HCT116 (cell line): ENCODE results near the gene ITGA1.
"Not testable (repeated sequence)": the region's sequence is repeated elsewhere in the genome, so short reads cannot be mapped to it uniquely, and the experiment has no call there.

ENCODE experiments used
- ELF1 ChIP-seq: IDR thresholded peaks from 2 replicates; pipeline ENCODE4 v1.6.1; 2012; ENCODE audit warnings: low read depth, borderline replicate concordance
- EZH2 ChIP-seq: fragments of 200-600 bp; sonication (generic); IDR thresholded peaks from 2 replicates; pipeline ENCODE4 v1.6.1; 2017; ENCODE audit warnings: antibody characterized with exemption, mixed run types
- EZH2phosphoT487 ChIP-seq: fragments of 200-600 bp; IDR thresholded peaks from 2 replicates; pipeline ENCODE4 v1.6.1; 2018; ENCODE audit warnings: antibody characterized with exemption, borderline replicate concordance
- JUND ChIP-seq: IDR thresholded peaks from 2 replicates; pipeline ENCODE4 v1.6.1; 2012
- POLR2A ChIP-seq: IDR thresholded peaks from 2 replicates; pipeline ENCODE4 v1.7.0; 2011; ENCODE audit warnings: borderline replicate concordance; ENCODE audit not compliant: insufficient read depth, insufficient read length; ENCODE audit errors: extremely low read depth
- YY1 ChIP-seq: IDR thresholded peaks from 2 replicates; pipeline ENCODE4 v1.6.1; 2011; ENCODE audit warnings: low read length, low read depth, moderate library complexity, mild to moderate bottlenecking; ENCODE audit not compliant: insufficient replicate concordance; ENCODE audit errors: extremely low read depth
- ZFX ChIP-seq: fragments of 450-650 bp; IDR thresholded peaks from 2 replicates; pipeline ENCODE4 v1.6.1; 2017
- ZNF274 ChIP-seq: fragments of 200-500 bp; sonication (Bioruptor generic); IDR thresholded peaks from 2 replicates; pipeline ENCODE4 v1.6.1; 2014; ENCODE audit warnings: mild to moderate bottlenecking, low read depth, low read length, inconsistent platforms
- TF ChIP-seq, protein P1 (sequence below), 3 experiments: fragments of 200-600 bp in 1 of 3; sonication (generic) in 1 of 3; IDR thresholded peaks in 2 of 3; conservative IDR thresholded peaks in 1 of 3; 2 replicates each; pipeline ENCODE4 v1.5.1; 2012 to 2017; ENCODE audit warnings: low read depth in 2 of 3, low read length in 2 of 3, antibody characterized with exemption in 1 of 3, borderline replicate concordance in 1 of 3, control low read depth in 1 of 3, mild to moderate bottlenecking in 1 of 3, mixed read lengths in 1 of 3, mixed run types in 1 of 3, moderate library complexity in 1 of 3; ENCODE audit not compliant: insufficient read depth in 1 of 3
- TF ChIP-seq, protein P2 (sequence below): IDR thresholded peaks from 2 replicates; pipeline ENCODE4 v1.6.1; 2011; ENCODE audit warnings: mild to moderate bottlenecking, low read length, moderate library complexity; ENCODE audit not compliant: insufficient replicate concordance; ENCODE audit errors: extremely low read depth
- TF ChIP-seq, protein P3 (sequence below): IDR thresholded peaks from 2 replicates; pipeline ENCODE4 v1.6.1; 2012; ENCODE audit warnings: low read depth

- TF ChIP-seq POLR2A, JUND, ZNF274, YY1, ELF1, EZH2, ZFX, EZH2phosphoT487: not testable (repeated sequence)
- TF ChIP-seq, protein P1, sequence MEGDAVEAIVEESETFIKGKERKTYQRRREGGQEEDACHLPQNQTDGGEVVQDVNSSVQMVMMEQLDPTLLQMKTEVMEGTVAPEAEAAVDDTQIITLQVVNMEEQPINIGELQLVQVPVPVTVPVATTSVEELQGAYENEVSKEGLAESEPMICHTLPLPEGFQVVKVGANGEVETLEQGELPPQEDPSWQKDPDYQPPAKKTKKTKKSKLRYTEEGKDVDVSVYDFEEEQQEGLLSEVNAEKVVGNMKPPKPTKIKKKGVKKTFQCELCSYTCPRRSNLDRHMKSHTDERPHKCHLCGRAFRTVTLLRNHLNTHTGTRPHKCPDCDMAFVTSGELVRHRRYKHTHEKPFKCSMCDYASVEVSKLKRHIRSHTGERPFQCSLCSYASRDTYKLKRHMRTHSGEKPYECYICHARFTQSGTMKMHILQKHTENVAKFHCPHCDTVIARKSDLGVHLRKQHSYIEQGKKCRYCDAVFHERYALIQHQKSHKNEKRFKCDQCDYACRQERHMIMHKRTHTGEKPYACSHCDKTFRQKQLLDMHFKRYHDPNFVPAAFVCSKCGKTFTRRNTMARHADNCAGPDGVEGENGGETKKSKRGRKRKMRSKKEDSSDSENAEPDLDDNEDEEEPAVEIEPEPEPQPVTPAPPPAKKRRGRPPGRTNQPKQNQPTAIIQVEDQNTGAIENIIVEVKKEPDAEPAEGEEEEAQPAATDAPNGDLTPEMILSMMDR (IDR thresholded peaks at IDR 0.05 in 2 of 3, conservative IDR thresholded peaks at IDR 0.05 in 1 of 3; ENCODE audit: borderline replicate concordance in 1 of 3, insufficient read depth in 1 of 3, low read depth in 2 of 3, low read length in 2 of 3): not testable (repeated sequence)
- TF ChIP-seq, protein P2, sequence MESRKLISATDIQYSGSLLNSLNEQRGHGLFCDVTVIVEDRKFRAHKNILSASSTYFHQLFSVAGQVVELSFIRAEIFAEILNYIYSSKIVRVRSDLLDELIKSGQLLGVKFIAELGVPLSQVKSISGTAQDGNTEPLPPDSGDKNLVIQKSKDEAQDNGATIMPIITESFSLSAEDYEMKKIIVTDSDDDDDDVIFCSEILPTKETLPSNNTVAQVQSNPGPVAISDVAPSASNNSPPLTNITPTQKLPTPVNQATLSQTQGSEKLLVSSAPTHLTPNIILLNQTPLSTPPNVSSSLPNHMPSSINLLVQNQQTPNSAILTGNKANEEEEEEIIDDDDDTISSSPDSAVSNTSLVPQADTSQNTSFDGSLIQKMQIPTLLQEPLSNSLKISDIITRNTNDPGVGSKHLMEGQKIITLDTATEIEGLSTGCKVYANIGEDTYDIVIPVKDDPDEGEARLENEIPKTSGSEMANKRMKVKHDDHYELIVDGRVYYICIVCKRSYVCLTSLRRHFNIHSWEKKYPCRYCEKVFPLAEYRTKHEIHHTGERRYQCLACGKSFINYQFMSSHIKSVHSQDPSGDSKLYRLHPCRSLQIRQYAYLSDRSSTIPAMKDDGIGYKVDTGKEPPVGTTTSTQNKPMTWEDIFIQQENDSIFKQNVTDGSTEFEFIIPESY: not testable (repeated sequence)
- TF ChIP-seq, protein P3, sequence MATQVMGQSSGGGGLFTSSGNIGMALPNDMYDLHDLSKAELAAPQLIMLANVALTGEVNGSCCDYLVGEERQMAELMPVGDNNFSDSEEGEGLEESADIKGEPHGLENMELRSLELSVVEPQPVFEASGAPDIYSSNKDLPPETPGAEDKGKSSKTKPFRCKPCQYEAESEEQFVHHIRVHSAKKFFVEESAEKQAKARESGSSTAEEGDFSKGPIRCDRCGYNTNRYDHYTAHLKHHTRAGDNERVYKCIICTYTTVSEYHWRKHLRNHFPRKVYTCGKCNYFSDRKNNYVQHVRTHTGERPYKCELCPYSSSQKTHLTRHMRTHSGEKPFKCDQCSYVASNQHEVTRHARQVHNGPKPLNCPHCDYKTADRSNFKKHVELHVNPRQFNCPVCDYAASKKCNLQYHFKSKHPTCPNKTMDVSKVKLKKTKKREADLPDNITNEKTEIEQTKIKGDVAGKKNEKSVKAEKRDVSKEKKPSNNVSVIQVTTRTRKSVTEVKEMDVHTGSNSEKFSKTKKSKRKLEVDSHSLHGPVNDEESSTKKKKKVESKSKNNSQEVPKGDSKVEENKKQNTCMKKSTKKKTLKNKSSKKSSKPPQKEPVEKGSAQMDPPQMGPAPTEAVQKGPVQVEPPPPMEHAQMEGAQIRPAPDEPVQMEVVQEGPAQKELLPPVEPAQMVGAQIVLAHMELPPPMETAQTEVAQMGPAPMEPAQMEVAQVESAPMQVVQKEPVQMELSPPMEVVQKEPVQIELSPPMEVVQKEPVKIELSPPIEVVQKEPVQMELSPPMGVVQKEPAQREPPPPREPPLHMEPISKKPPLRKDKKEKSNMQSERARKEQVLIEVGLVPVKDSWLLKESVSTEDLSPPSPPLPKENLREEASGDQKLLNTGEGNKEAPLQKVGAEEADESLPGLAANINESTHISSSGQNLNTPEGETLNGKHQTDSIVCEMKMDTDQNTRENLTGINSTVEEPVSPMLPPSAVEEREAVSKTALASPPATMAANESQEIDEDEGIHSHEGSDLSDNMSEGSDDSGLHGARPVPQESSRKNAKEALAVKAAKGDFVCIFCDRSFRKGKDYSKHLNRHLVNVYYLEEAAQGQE: not testable (repeated sequence)
Observed at GRCh38 chr5:52865991-52866390, 78.3 kb downstream of the ITGA1 start.
